GM21367 (cell line): ENCODE results near the gene PRSS21.

Experiments used
- ATAC-seq: cut with Tn5 transposase; IDR thresholded peaks from one replicate; pipeline ENCODE4 v1.9.1; 2021; ENCODE audit not compliant: unreplicated experiment

The PRSS21 gene

DNA sequence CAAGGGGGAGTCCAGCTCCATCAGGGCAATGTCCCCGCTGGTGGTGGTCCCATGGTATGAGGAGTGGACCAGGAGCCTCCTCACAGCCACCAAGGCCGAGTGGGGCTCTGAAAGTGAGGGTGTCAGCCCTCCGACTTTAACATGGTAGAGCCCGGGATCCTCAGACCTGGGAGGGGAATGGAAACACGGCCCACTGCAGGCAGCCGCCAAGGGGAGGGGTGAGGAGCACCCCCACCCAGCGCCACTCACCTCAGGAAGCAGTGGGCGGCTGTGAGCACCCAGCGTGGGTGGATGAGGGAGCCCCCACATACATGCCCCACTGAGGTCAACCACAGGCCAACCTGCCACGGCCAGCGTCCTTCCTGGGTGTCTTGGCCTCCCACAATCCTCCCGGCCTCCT is 23.9 kb downstream of the PRSS21 start:
- no peak for ATAC-seq

GRCh38 chr16:2841606-2842339 is 24.7 kb downstream of the PRSS21 start:
- no peak for ATAC-seq

GRCh38 chr16:2842340-2843000 is 25.4 kb downstream of the PRSS21 start:
- no peak for ATAC-seq

- ATAC-seq, result no peak
Measured at GRCh38 chr16:2843526-2843925, 26.5 kb downstream of the PRSS21 start.

- no peak for ATAC-seq
Measured at GRCh38 chr16:2845116-2845515, 28.1 kb downstream of the PRSS21 start.

DNA sequence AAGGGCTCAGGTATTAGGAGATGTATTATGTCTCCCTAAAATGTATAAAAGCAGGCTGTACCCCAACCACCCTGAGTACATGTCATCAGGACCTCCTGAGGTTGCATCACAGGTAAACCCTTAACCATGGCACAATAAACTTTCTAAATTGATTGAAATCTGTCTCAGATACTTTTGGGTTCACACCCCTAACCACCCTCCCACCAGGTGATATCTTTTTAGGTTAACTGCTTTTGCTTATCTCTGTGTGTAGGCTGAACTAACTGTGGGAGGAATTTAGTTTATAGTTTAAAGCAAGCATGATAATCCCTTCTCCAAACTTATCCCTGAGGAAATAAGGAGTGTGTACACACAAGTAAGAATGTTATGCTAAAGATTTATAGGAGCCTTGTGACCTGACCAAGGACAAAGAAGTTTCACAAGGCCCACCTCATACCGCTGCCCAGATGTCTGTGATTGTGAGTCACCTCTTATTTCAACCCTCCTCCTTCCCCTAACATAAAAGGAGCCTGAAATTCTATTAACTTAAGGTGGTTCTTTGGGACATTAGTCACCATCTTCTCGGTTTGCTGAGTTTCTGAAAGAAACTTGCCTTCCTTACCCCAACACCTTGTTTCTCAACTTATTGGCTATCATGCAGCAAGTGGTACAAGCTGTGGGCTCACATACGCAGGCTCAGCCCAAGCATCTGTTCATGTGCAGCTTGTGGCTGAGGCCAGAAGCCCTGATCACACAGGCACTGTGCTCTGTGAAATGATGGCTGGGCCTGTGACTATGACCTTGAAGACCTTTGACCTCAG is 29.7 kb downstream of the PRSS21 start:
- no peak for ATAC-seq

GRCh38 chr16:2848933-2849725 is 32.1 kb downstream of the PRSS21 start:
- no peak for ATAC-seq

GRCh38 chr16:2852003-2852730 is 35.1 kb downstream of the PRSS21 start:
- ATAC-seq, result no peak

DNA sequence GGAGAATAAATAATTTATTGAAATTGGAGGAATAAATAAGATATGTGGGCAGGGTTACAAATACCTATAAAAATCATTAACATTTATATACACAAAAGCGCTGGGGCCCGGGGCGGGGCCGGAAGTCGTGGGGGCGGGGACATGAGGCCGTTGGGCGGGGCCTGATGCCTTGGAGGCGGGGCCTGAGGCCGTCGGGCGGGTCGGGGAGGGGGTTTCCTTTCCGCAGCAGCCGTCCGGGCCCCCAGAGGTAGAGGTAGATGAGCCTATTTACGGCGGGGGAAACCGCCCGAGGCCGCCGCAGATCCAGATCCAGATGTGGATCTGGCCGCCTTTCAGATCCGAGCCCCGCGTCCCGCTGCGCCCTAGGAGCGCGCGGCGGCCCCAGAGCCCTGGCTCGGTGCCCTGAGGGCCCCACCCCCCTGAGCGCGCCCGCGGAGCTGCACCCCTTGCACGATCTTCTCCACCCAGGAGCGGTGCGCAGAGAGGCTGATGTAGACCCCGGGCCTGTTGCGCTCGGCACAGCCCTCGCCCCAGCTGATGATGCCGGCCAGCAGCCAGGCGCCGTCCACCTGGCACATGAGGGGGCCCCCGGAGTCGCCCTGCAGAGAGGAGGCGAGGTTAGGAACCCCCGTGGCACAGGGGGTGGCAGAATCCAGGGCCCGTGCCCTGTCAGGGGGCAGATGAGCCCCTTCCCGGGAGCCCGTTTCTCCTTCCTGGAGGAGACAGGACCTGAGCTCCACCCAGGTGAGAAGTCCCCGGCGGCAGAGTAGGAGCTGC is 35.9 kb downstream of the PRSS21 start:
- ATAC-seq, result no peak

GRCh38 chr16:2853531-2854073 is 36.6 kb downstream of the PRSS21 start:
- no peak for ATAC-seq

GRCh38 chr16:2854700-2855309 is 37.8 kb downstream of the PRSS21 start:
- ATAC-seq, result no peak

DNA sequence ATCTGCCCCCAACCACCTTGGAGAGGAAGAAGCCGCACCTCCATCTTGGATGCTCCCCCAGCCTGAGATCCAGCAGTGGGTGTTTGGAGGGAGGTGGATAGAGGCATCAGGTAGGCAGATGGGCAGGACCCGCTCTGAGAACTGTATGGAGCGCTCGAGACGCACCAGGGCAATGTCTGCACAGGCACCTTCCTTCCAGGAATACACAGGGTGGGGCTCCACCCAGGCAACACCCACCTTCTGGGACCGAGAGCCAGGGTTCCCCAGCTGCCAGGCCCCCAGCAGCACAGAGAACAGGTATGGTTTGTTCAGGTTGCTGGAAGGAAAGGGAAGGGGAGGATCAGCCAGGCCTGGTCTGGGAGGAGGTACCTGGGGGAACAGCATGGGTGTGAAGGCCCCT is 38.5 kb downstream of the PRSS21 start:
- ATAC-seq, result no peak

GRCh38 chr16:2856061-2856670 is 39.1 kb downstream of the PRSS21 start:
- ATAC-seq, result no peak

GRCh38 chr16:2856686-2857450 is 39.8 kb downstream of the PRSS21 start:
- ATAC-seq, result no peak

DNA sequence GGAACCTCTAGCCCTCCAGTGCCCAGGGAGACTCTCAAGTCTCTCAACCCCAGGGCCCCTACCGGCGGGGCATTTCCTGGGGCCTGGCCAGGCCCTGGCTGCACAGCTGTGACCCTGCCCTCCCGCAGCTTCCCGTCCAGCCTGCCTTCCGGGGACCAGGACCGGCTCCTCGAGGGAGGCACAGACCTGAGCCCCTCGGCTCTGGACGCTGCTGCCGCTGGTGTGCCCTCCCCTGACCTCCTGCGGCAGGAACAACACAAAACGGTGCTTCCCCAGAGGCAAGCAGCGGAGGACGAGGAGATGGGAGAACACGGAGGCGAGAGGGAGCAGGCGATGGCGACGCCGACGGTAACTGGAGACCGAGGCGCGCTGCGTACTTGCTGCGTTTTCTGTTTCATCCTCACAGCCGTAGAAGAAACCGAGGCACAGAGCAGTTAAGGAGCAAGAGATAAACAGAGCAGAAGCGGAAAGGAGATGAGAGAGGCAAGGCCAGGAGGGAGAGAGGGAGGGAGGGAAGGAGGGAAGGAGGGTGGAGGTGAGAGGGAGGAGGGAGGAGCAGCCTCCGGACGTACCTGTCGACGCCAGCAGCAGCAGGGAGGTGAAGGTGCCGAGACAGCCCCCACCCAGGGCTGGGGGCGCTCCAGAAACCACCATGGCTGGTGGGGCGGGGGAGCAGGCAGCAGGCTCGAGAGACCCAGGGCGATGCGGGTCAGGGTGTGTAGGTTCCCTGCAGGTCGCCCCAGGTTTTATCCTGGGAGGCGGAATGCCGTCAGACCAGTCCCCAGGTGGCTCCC is 40.6 kb downstream of the PRSS21 start, which contains the start of gene PRSS22:
Gene PRSS22 (minus strand): TSS at position 720 of the 794 bp plus-strand sequence. CDS start 66 bp downstream, at position 654.
- ATAC-seq, result no peak

- no peak for ATAC-seq
Measured at GRCh38 chr16:2858245-2859025, 41.4 kb downstream of the PRSS21 start.
